NB4 (cell line): ENCODE data around the gene ATP10A.
A peak's percentile ranks its signal among the peaks of the same experiment; 100 is the strongest.

Experiments used
- DNase-seq: peaks from one replicate; pipeline ENCODE4 v3.0.0; 2010; ENCODE audit warnings: low read depth
- H3K4me3 ChIP-seq: one replicate; pipeline ENCODE4 v1.5.1; 2011; ENCODE audit warnings: mild to moderate bottlenecking, low read depth, low read length, moderate library complexity
- CTCF ChIP-seq: IDR thresholded peaks from one replicate; pipeline ENCODE4 v1.5.1; 2012; ENCODE audit warnings: low read depth, low read length
- MAX ChIP-seq: IDR thresholded peaks from 2 replicates; pipeline ENCODE4 v1.6.1; 2011; ENCODE audit warnings: low read depth, low read length
- MYC ChIP-seq: IDR thresholded peaks from 2 replicates; pipeline ENCODE4 v1.6.1; 2011; ENCODE audit warnings: low read depth, low read length
- POLR2A ChIP-seq: IDR thresholded peaks from 2 replicates; pipeline ENCODE4 v1.6.1; 2011; ENCODE audit warnings: mild to moderate bottlenecking; ENCODE audit not compliant: insufficient read length; ENCODE audit errors: extremely low read depth

The ATP10A gene

GRCh38 chr15:25738171-25738965, 124.8 kb downstream of the ATP10A start:
- peak; percentile 70 for DNase-seq

GRCh38 chr15:25737218-25737643, 125.9 kb downstream of the ATP10A start:
- no peak overlapping the region for H3K4me3 ChIP-seq
- no peak for DNase-seq
- no peak for TF ChIP-seq POLR2A
- TF ChIP-seq MYC, result no peak
- no peak for TF ChIP-seq MAX
- no peak for TF ChIP-seq CTCF

More at GRCh38 chr15:25738171-25738965, 124.8 kb downstream of the ATP10A start:
- no peak for TF ChIP-seq CTCF
- TF ChIP-seq MYC, result no peak
- no peak for TF ChIP-seq MAX
- no peak for TF ChIP-seq POLR2A
- H3K4me3 ChIP-seq, result no peak overlapping the region

GRCh38 chr15:25736461-25736860, 126.7 kb downstream of the ATP10A start:
- TF ChIP-seq CTCF (no peak), MAX (no peak), MYC (no peak), POLR2A (no peak)
- no peak for DNase-seq

GRCh38 chr15:25735550-25736384, 127.4 kb downstream of the ATP10A start:
- no peak overlapping the region for H3K4me3 ChIP-seq
- DNase-seq, result no peak
- TF ChIP-seq MYC, result no peak
- no peak for TF ChIP-seq MAX
- TF ChIP-seq CTCF, result no peak
- no peak for TF ChIP-seq POLR2A

More at GRCh38 chr15:25736461-25736860, 126.7 kb downstream of the ATP10A start:
- H3K4me3 ChIP-seq, result no peak overlapping the region

- DNase-seq, result no peak
- no peak for TF ChIP-seq POLR2A
- TF ChIP-seq CTCF, result no peak
- TF ChIP-seq MAX, result no peak
- no peak for TF ChIP-seq MYC
- H3K4me3 ChIP-seq, result no peak overlapping the region
These were observed 128.3 kb downstream of the ATP10A start for GRCh38 chr15:25734680-25735355.
